ENCODE data around the gene SF3A2. TPM values are rescaled to one million over a fixed set of nuclear protein-coding genes. Genes with fewer than 3 reads are reported as not detected.

Gene SF3A2
- total and polyA plus RNA-seq, 4 donors: 2.2 to 32.0 (median 13.2) TPM

- peak; percentile 8 for TF ChIP-seq MAX (IDR thresholded peaks at IDR 0.05)
- no peak for TF ChIP-seq RAD21 (IDR thresholded peaks at IDR 0.05)
- no peak for TF ChIP-seq ATF3 (IDR thresholded peaks at IDR 0.05)
- no peak for TF ChIP-seq FOXA1 (IDR thresholded peaks at IDR 0.05)
- no peak for TF ChIP-seq RXRA (IDR thresholded peaks at IDR 0.05)
- no peak for TF ChIP-seq FOXA2 (IDR thresholded peaks at IDR 0.05)
- peak; percentile 71 for TF ChIP-seq SP1 (IDR thresholded peaks at IDR 0.05)
Observed at GRCh38 chr19:2269244-2270156, 32.9 kb downstream of the SF3A2 start (continued).

- H3K9ac ChIP-seq (ENCODE audit: low read depth in 1 of 2, low read length in 2 of 2): peak overlapping the region; percentile 57 to 98
- no peaks in the 10 kb centered on the region for H3K27me3 ChIP-seq (ENCODE audit: control insufficient read depth in 4 of 4, insufficient read depth in 4 of 4, low read length in 3 of 4)
- peak overlapping the region; percentile 88 to 98 for H3K27ac ChIP-seq (ENCODE audit: low read depth in 1 of 2, low read length in 2 of 2)
- WGBS: under 1% methylated on average over 30 of the region's 30 CpGs
- peak; percentile 72 for DNase-seq (ENCODE audit: low spot score)
- no peak for TF ChIP-seq EGR1 (IDR thresholded peaks at IDR 0.05; ENCODE audit: low read depth in 2 of 2)
- no peak for TF ChIP-seq NR2F2 (IDR thresholded peaks at IDR 0.05)
- no peak for TF ChIP-seq RAD21 (IDR thresholded peaks at IDR 0.05)
- TF ChIP-seq GABPA (IDR thresholded peaks at IDR 0.05 in 1 of 2, conservative IDR thresholded peaks at IDR 0.05 in 1 of 2): no peak
- TF ChIP-seq FOXA2 (IDR thresholded peaks at IDR 0.05): no peak
- no peak for TF ChIP-seq HNF4G (IDR thresholded peaks at IDR 0.05)
- TF ChIP-seq SP1 (IDR thresholded peaks at IDR 0.05): no peak
- no peak for TF ChIP-seq HNF4A (conservative IDR thresholded peaks at IDR 0.05)
- TF ChIP-seq ATF3 (IDR thresholded peaks at IDR 0.05): no peak
- TF ChIP-seq YY1 (IDR thresholded peaks at IDR 0.05): no peak
- H3K4me1 ChIP-seq (ENCODE audit: control insufficient read depth in 4 of 4, insufficient read depth in 4 of 4, low read length in 3 of 4): peaks cover 13 to 52% (median 38%) of the 10 kb centered on the region in 4 donors
- H3K4me3 ChIP-seq (ENCODE audit: low read depth in 1 of 3, low read length in 3 of 3): peak overlapping the region; percentile 74 to 91 (median 79)
- H3K9me3 ChIP-seq (ENCODE audit: control insufficient read depth in 4 of 4, low read length in 3 of 4): no peaks in the 10 kb centered on the region
- H3K36me3 ChIP-seq (ENCODE audit: control insufficient read depth in 4 of 4, insufficient read depth in 3 of 4, low read depth in 1 of 4, low read length in 3 of 4): peaks cover 4 to 9% (median 8%) of the 10 kb centered on the region in 4 donors
Observed at GRCh38 chr19:2270157-2270422, 33.5 kb downstream of the SF3A2 start.

- Histone ChIP-seq H3K27me3 (ENCODE audit: control insufficient read depth in 4 of 4, insufficient read depth in 4 of 4, low read length in 3 of 4) (no peaks in the 10 kb centered on the region), H3K36me3 (ENCODE audit: control insufficient read depth in 4 of 4, insufficient read depth in 3 of 4, low read depth in 1 of 4, low read length in 3 of 4) (peaks cover 4 to 9% (median 8%) of the 10 kb centered on the region in 4 donors), H3K9me3 (ENCODE audit: control insufficient read depth in 4 of 4, low read length in 3 of 4) (no peaks in the 10 kb centered on the region), H3K27ac (ENCODE audit: low read depth in 1 of 2, low read length in 2 of 2) (peak overlapping the region; percentile 88 to 98), H3K4me3 (ENCODE audit: low read depth in 1 of 3, low read length in 3 of 3) (peak overlapping the region; percentile 74 to 91 (median 79)), H3K9ac (ENCODE audit: low read depth in 1 of 2, low read length in 2 of 2) (peak overlapping the region; percentile 57 to 81), H3K4me1 (ENCODE audit: control insufficient read depth in 4 of 4, insufficient read depth in 4 of 4, low read length in 3 of 4) (peaks cover 13 to 55% (median 41%) of the 10 kb centered on the region in 4 donors)
- TF ChIP-seq RAD21 (IDR thresholded peaks at IDR 0.05) (peak in 1 of 2 donors; percentile 3), EGR1 (IDR thresholded peaks at IDR 0.05; ENCODE audit: low read depth in 2 of 2) (peak in 1 of 2 donors; percentile 84), RXRA (IDR thresholded peaks at IDR 0.05) (no peak), FOXA1 (IDR thresholded peaks at IDR 0.05) (no peak), YY1 (IDR thresholded peaks at IDR 0.05) (peak; percentile 96), ATF3 (IDR thresholded peaks at IDR 0.05) (peak; percentile 51), MAX (IDR thresholded peaks at IDR 0.05) (peak; percentile 29)
- DNase-seq (ENCODE audit: low spot score): peak; percentile 81
- whole genome bisulfite sequencing: under 1% methylated on average over 88 of the region's 88 CpGs
Observed at GRCh38 chr19:2270423-2271233, 34.0 kb downstream of the SF3A2 start.
